ENCODE results near the gene ZBTB9.

The ZBTB9 gene

GRCh38 chr6:33454009-33454946, at the start of gene ZBTB9:
Gene ZBTB9, plus strand, starts transcription at chr6:33454576. Its CDS starts 525 bp downstream, at chr6:33455101.
- peak; percentile 90 to 91 for DNase-seq

- no peak for DNase-seq
These were observed 49.5 kb upstream of the ZBTB9 start for GRCh38 chr6:33404884-33405283.

- DNase-seq, result no peak
These were observed 48.9 kb upstream of the ZBTB9 start for GRCh38 chr6:33405386-33405940.

GRCh38 chr6:33406126-33406525, 48.2 kb upstream of the ZBTB9 start:
- no peak for DNase-seq

- DNase-seq, result no peak
These were observed 47.2 kb upstream of the ZBTB9 start for GRCh38 chr6:33407132-33407718.

GRCh38 chr6:33410050-33410710, 44.2 kb upstream of the ZBTB9 start:
- DNase-seq, result peak; percentile 91 to 94

- peak; percentile 73 to 81 for DNase-seq
These were observed 43.4 kb upstream of the ZBTB9 start, which contains the start of gene PHF1 for GRCh38 chr6:33410711-33411631. Gene PHF1, plus strand, starts transcription at chr6:33411014. Its CDS starts 1,250 bp downstream, at chr6:33412264.

- no peak for DNase-seq
These were observed 42.8 kb upstream of the ZBTB9 start for GRCh38 chr6:33411632-33412005.

GRCh38 chr6:33412140-33413009, 42.0 kb upstream of the ZBTB9 start:
- no peak for DNase-seq

GRCh38 chr6:33413241-33414120, 40.9 kb upstream of the ZBTB9 start:
- no peak for DNase-seq

- no peak for DNase-seq
These were observed 39.6 kb upstream of the ZBTB9 start for GRCh38 chr6:33414592-33415271.

GRCh38 chr6:33415831-33416230, 38.5 kb upstream of the ZBTB9 start:
- no peak for DNase-seq

GRCh38 chr6:33416386-33417127, 37.8 kb upstream of the ZBTB9 start:
- DNase-seq, result no peak

- no peak for DNase-seq
These were observed 37.1 kb upstream of the ZBTB9 start for GRCh38 chr6:33417128-33417902.

GRCh38 chr6:33417903-33418689, 36.3 kb upstream of the ZBTB9 start, which contains the start of gene CUTA:
Gene CUTA, minus strand, starts transcription at chr6:33418107. Its CDS starts 107 bp downstream, at chr6:33418000.
- peak; percentile 98 to 99 for DNase-seq

GRCh38 chr6:33418690-33419291, 35.6 kb upstream of the ZBTB9 start:
- DNase-seq, result peak; percentile 43 to 52

All from activated CD4-positive, alpha-beta T cell treated with anti-CD3 and anti-CD28 coated beads, Interleukin-2, amount 50 U/mL, for 4 hours (primary cell).